Smooth muscle cell (in vitro differentiated cells): ENCODE measurements around the gene SLC18A2. TPM values are rescaled to one million over a fixed set of nuclear protein-coding genes. Genes with fewer than 3 reads are reported as not detected.
"Not testable (repeated sequence)": the region's sequence is repeated elsewhere in the genome, so short reads cannot be mapped to it uniquely, and the experiment has no call there.

ENCODE experiments used
- DNase-seq: peaks from one replicate; lab custom pipeline; 2025; ENCODE audit not compliant: unreplicated experiment; lab: John Stamatoyannopoulos, UW
- H2AFZ ChIP-seq: fragments of 200-600 bp; sonication (generic); 2 replicates; pipeline ENCODE4 v1.6.0; 2016; ENCODE audit warnings: antibody characterized with exemption, low read depth, mild to moderate bottlenecking
- H3F3A ChIP-seq: fragments of 200-600 bp; sonication (generic); 2 replicates; pipeline ENCODE4 v1.6.0; 2017; ENCODE audit warnings: antibody characterized with exemption, low read depth
- H3K27ac ChIP-seq: fragments of 200-600 bp; sonication (generic); 2 replicates; pipeline ENCODE4 v1.5.1; 2016; ENCODE audit warnings: low read depth, mild to moderate bottlenecking
- H3K27me3 ChIP-seq: fragments of 200-600 bp; sonication (generic); 2 replicates; pipeline ENCODE4 v1.6.1; 2016; ENCODE audit warnings: low read depth, mild to moderate bottlenecking
- H3K36me3 ChIP-seq: fragments of 200-600 bp; sonication (generic); 2 replicates; pipeline ENCODE4 v1.5.1; 2016; ENCODE audit warnings: low read depth
- H3K4me1 ChIP-seq: fragments of 200-600 bp; sonication (generic); 2 replicates; pipeline ENCODE4 v1.5.1; 2016; ENCODE audit warnings: low read depth
- H3K4me2 ChIP-seq: fragments of 200-600 bp; sonication (generic); 2 replicates; pipeline ENCODE4 v1.6.0; 2016; ENCODE audit warnings: mild to moderate bottlenecking
- H3K4me3 ChIP-seq: fragments of 200-600 bp; sonication (generic); 2 replicates; pipeline ENCODE4 v1.5.1; 2016; ENCODE audit warnings: mild to moderate bottlenecking
- H3K79me2 ChIP-seq: fragments of 200-600 bp; sonication (generic); 2 replicates; pipeline ENCODE4 v1.6.0; 2016; ENCODE audit warnings: low read depth, mild to moderate bottlenecking
- H3K9ac ChIP-seq: fragments of 200-600 bp; sonication (generic); 2 replicates; pipeline ENCODE4 v1.6.0; 2016; ENCODE audit warnings: low read depth
- H3K9me3 ChIP-seq: fragments of 200-600 bp; sonication (generic); replicated peaks from 2 replicates; pipeline ENCODE4 v1.5.1; 2016; ENCODE audit warnings: low read depth
- H4K20me1 ChIP-seq: fragments of 200-600 bp; sonication (generic); 2 replicates; pipeline ENCODE4 v1.6.0; 2016; ENCODE audit warnings: low read depth
- CTCF ChIP-seq: fragments of 200-600 bp; sonication (generic); IDR thresholded peaks from 2 replicates; pipeline ENCODE4 v1.5.1; 2017; ENCODE audit warnings: borderline replicate concordance, mild to moderate bottlenecking, antibody characterized with exemption; ENCODE audit not compliant: insufficient read depth, poor library complexity, severe bottlenecking
- WGBS: methylation state at CpG from one replicate; pipeline ENCODE4 v1.1.7; 2016; ENCODE audit warnings: low lambda C conversion rate; 5-methylcytosine and 5-hydroxymethylcytosine counted together
- polyA plus RNA-seq: library from polyadenylated mRNA; unstranded; fragments of >200 nt; fragmentation: Nextera tagmentation; extraction: Ambion mirVana; gene quantifications from 2 replicates; pipeline ENCODE4 v1.2.1, GENCODE V29; 2016
- total RNA-seq: library from RNA; depleted of rRNA; stranded (reverse); fragments of >200 nt; gene quantifications from 2 replicates; pipeline ENCODE4 v1.2.3, GENCODE V29; 2014

SLC18A2 gene
- total and polyA plus RNA-seq, 2 experiments from 2014 or later: 0.09 to 0.18 TPM

GRCh38 chr10:117277675-117278074 lies 36.8 kb downstream of the SLC18A2 start:
- Histone ChIP-seq H4K20me1 (peaks cover 10% of the 10 kb centered on the region), H3K9me3 (no peaks in the 10 kb centered on the region), H3K36me3 (no peaks in the 10 kb centered on the region), H3K9ac (no peak overlapping the region), H3K27me3 (no peaks in the 10 kb centered on the region), H3K4me3 (no peak overlapping the region), H3K4me1 (no peaks in the 10 kb centered on the region), H2AFZ (no peak overlapping the region), H3K27ac (no peak overlapping the region), H3K4me2 (no peak overlapping the region), H3F3A (no peaks in the 10 kb centered on the region), H3K79me2 (no peaks in the 10 kb centered on the region)
- no peak for TF ChIP-seq CTCF
- WGBS: 94% methylated on average over 2 of the region's 2 CpGs
- no peak for DNase-seq

- WGBS: 97% methylated on average over 12 of the region's 12 CpGs
Measured at GRCh38 chr10:117284716-117285494, 44.0 kb downstream of the SLC18A2 start.

GRCh38 chr10:117290872-117291271 lies 50.0 kb downstream of the SLC18A2 start:
- H3K4me2 ChIP-seq, H2AFZ ChIP-seq, DNase-seq, H3K9me3 ChIP-seq, H3K27ac ChIP-seq, H3K27me3 ChIP-seq, H3K36me3 ChIP-seq, H3K4me3 ChIP-seq, H3K79me2 ChIP-seq, H3K4me1 ChIP-seq, H3K9ac ChIP-seq, H3F3A ChIP-seq: not testable (repeated sequence)
- peaks cover 44% of the 10 kb centered on the region for H4K20me1 ChIP-seq
- 93% methylated on average over 10 of the region's 10 CpGs for WGBS

More at GRCh38 chr10:117284716-117285494, 44.0 kb downstream of the SLC18A2 start:
- H3K27ac ChIP-seq: no peak overlapping the region
- H4K20me1 ChIP-seq: peaks cover 14% of the 10 kb centered on the region
- H3F3A ChIP-seq: no peaks in the 10 kb centered on the region
- H3K9ac ChIP-seq: no peak overlapping the region
- H2AFZ ChIP-seq: no peak overlapping the region
- H3K4me3 ChIP-seq: no peak overlapping the region
- no peaks in the 10 kb centered on the region for H3K9me3 ChIP-seq
- no peaks in the 10 kb centered on the region for H3K4me1 ChIP-seq
- no peaks in the 10 kb centered on the region for H3K27me3 ChIP-seq
- TF ChIP-seq CTCF: no peak
- no peaks in the 10 kb centered on the region for H3K79me2 ChIP-seq
- peaks cover 18% of the 10 kb centered on the region for H3K36me3 ChIP-seq
- DNase-seq: no peak
- no peak overlapping the region for H3K4me2 ChIP-seq

GRCh38 chr10:117294039-117294645 lies 53.2 kb downstream of the SLC18A2 start:
- no peak overlapping the region for H3K27ac ChIP-seq
- TF ChIP-seq CTCF: no peak
- peaks cover 8% of the 10 kb centered on the region for H3K79me2 ChIP-seq
- no peak overlapping the region for H3K4me2 ChIP-seq
- H3F3A ChIP-seq: no peaks in the 10 kb centered on the region
- no peaks in the 10 kb centered on the region for H3K9me3 ChIP-seq
- 100% methylated on average over 1 of the region's 1 CpG for WGBS
- H3K4me3 ChIP-seq: no peak overlapping the region
- peaks cover 55% of the 10 kb centered on the region for H4K20me1 ChIP-seq
- no peaks in the 10 kb centered on the region for H3K27me3 ChIP-seq
- no peak overlapping the region for H3K9ac ChIP-seq
- H3K36me3 ChIP-seq: peaks cover 4% of the 10 kb centered on the region
- H2AFZ ChIP-seq: no peak overlapping the region
- H3K4me1 ChIP-seq: no peaks in the 10 kb centered on the region
- DNase-seq: no peak
